ENCODE data around the gene CNPPD1. TPM values are rescaled to one million over a fixed set of nuclear protein-coding genes. Genes with fewer than 3 reads are reported as not detected.
A peak's percentile ranks its signal among the peaks of the same experiment; 100 is the strongest.

CNPPD1 gene
- total and polyA plus RNA-seq, 2 experiments from 2014 or later: 34.5 to 43.8 TPM

- Histone ChIP-seq H3K9me3 (ENCODE audit: low read depth) (no peaks in the 10 kb centered on the region), H2AFZ (no peak overlapping the region), H3K9ac (no peak overlapping the region), H3F3A (ENCODE audit: insufficient read depth) (peaks cover 26% of the 10 kb centered on the region), H3K4me3 (no peak overlapping the region), H3K79me2 (ENCODE audit: insufficient read depth) (peaks cover 23% of the 10 kb centered on the region), H4K20me1 (ENCODE audit: insufficient read depth) (no peaks in the 10 kb centered on the region), H3K36me3 (ENCODE audit: low read depth) (peaks cover 11% of the 10 kb centered on the region; the same call in 1 of the 2 replicates), H3K27ac (no peak overlapping the region), H3K4me2 (ENCODE audit: unreplicated experiment) (no peak overlapping the region), H3K4me1 (ENCODE audit: insufficient read depth) (peaks cover 20% of the 10 kb centered on the region), H3K27me3 (replicated peaks; ENCODE audit: insufficient read depth) (no peaks in the 10 kb centered on the region), H3K9me2 (ENCODE audit: insufficient read depth) (no peaks in the 10 kb centered on the region)
- no peak for DNase-seq
- WGBS, 2 experiments (ENCODE audit: low coverage in 1 of 2, low lambda C conversion rate in 2 of 2, missing lambda C conversion rate in 2 of 2): 71 to 77% methylated on average over 6 of the region's 6 CpGs
- TF ChIP-seq EZH2 (IDR thresholded peaks at IDR 0.05; ENCODE audit: insufficient read depth, poor library complexity, severe bottlenecking) (no peak), EZH2phosphoT487 (IDR thresholded peaks at IDR 0.05; ENCODE audit: insufficient read depth, low read depth) (no peak)
- in situ Hi-C loops (cut with MboI): no loop called here
Observed at GRCh38 chr2:219173176-219173575, 3.5 kb downstream of the CNPPD1 start.

GRCh38 chr2:219172231-219173154 is 4.2 kb downstream of the CNPPD1 start:
- WGBS, 2 experiments (ENCODE audit: low coverage in 1 of 2, low lambda C conversion rate in 2 of 2, missing lambda C conversion rate in 2 of 2): 92% methylated on average over 16 of the region's 16 CpGs
- no peak overlapping the region for H3K27ac ChIP-seq
- H3K4me3 ChIP-seq: no peak overlapping the region
- H3K36me3 ChIP-seq (ENCODE audit: low read depth): peaks cover 11% of the 10 kb centered on the region; the same call in 1 of the 2 replicates
- H3K4me1 ChIP-seq (ENCODE audit: insufficient read depth): peaks cover 20% of the 10 kb centered on the region
- H3F3A ChIP-seq (ENCODE audit: insufficient read depth): peaks cover 23% of the 10 kb centered on the region
- no peak overlapping the region for H3K4me2 ChIP-seq (ENCODE audit: unreplicated experiment)
- no peaks in the 10 kb centered on the region for H4K20me1 ChIP-seq (ENCODE audit: insufficient read depth)
- in situ Hi-C loops (cut with MboI): no loop called here
- no peaks in the 10 kb centered on the region for H3K9me3 ChIP-seq (ENCODE audit: low read depth)
- no peak for DNase-seq
- H3K9me2 ChIP-seq (ENCODE audit: insufficient read depth): no peaks in the 10 kb centered on the region
- no peak overlapping the region for H2AFZ ChIP-seq
- H3K27me3 ChIP-seq (replicated peaks; ENCODE audit: insufficient read depth): no peaks in the 10 kb centered on the region
- no peak overlapping the region for H3K9ac ChIP-seq
- TF ChIP-seq EZH2phosphoT487 (IDR thresholded peaks at IDR 0.05; ENCODE audit: insufficient read depth, low read depth) (no peak), EZH2 (IDR thresholded peaks at IDR 0.05; ENCODE audit: insufficient read depth, poor library complexity, severe bottlenecking) (no peak)
- peaks cover 23% of the 10 kb centered on the region for H3K79me2 ChIP-seq (ENCODE audit: insufficient read depth)

GRCh38 chr2:219171231-219171651 is 5.5 kb downstream of the CNPPD1 start:
- Histone ChIP-seq H3K4me3 (no peak overlapping the region), H3K79me2 (ENCODE audit: insufficient read depth) (peaks cover 20% of the 10 kb centered on the region), H3K9me3 (ENCODE audit: low read depth) (no peaks in the 10 kb centered on the region), H3K36me3 (ENCODE audit: low read depth) (peaks cover 11% of the 10 kb centered on the region; the same call in 1 of the 2 replicates), H3K9ac (peak overlapping the region; percentile 64), H4K20me1 (ENCODE audit: insufficient read depth) (no peaks in the 10 kb centered on the region), H3K4me2 (ENCODE audit: unreplicated experiment) (no peak overlapping the region), H3K27me3 (replicated peaks; ENCODE audit: insufficient read depth) (no peaks in the 10 kb centered on the region), H3K27ac (peak overlapping the region; percentile 79), H2AFZ (0 out of 2 replicates have a peak overlapping the region, but pooled peaks have one; percentile 11), H3F3A (ENCODE audit: insufficient read depth) (peaks cover 20% of the 10 kb centered on the region), H3K4me1 (ENCODE audit: insufficient read depth) (peaks cover 16% of the 10 kb centered on the region), H3K9me2 (ENCODE audit: insufficient read depth) (no peaks in the 10 kb centered on the region)
- 1 to 8% methylated on average over 6 of the region's 6 CpGs for WGBS, 2 experiments (ENCODE audit: low coverage in 1 of 2, low lambda C conversion rate in 2 of 2, missing lambda C conversion rate in 2 of 2)
- in situ Hi-C loops (cut with MboI): no loop called here
- TF ChIP-seq EZH2phosphoT487 (IDR thresholded peaks at IDR 0.05; ENCODE audit: insufficient read depth, low read depth) (no peak), EZH2 (IDR thresholded peaks at IDR 0.05; ENCODE audit: insufficient read depth, poor library complexity, severe bottlenecking) (no peak)
- DNase-seq: peak; percentile 89

GRCh38 chr2:219169930-219170654 is 6.6 kb downstream of the CNPPD1 start, which contains the start of gene SLC23A3:
Gene SLC23A3, minus strand, starts transcription at chr2:219170029. Its CDS starts 45 bp downstream, at chr2:219169984.
- TF ChIP-seq EZH2 (IDR thresholded peaks at IDR 0.05; ENCODE audit: insufficient read depth, poor library complexity, severe bottlenecking): no peak
- Histone ChIP-seq H3K4me3 (no peak within 1 kb of the TSS), H3K36me3 (ENCODE audit: low read depth) (peaks cover 11% of the 10 kb centered on the region; the same call in 1 of the 2 replicates), H3K4me1 (ENCODE audit: insufficient read depth) (peaks cover 10% of the 10 kb centered on the region; the same call in 1 of the 2 replicates), H4K20me1 (ENCODE audit: insufficient read depth) (no peaks in the 10 kb centered on the region), H3K9me3 (ENCODE audit: low read depth) (no peaks in the 10 kb centered on the region), H3K27ac (no peak within 1 kb of the TSS), H3K9me2 (ENCODE audit: insufficient read depth) (no peaks in the 10 kb centered on the region), H3K27me3 (replicated peaks; ENCODE audit: insufficient read depth) (no peaks in the 10 kb centered on the region), H3K9ac (no peak within 1 kb of the TSS), H3K4me2 (ENCODE audit: unreplicated experiment) (no peak within 1 kb of the TSS), H3F3A (ENCODE audit: insufficient read depth) (peaks cover 20% of the 10 kb centered on the region), H2AFZ (no peak within 1 kb of the TSS), H3K79me2 (ENCODE audit: insufficient read depth) (peaks cover 9% of the 10 kb centered on the region)
- 83 to 91% methylated on average over 9 to 10 of the region's 10 CpGs for WGBS, 2 experiments (ENCODE audit: low coverage in 1 of 2, low lambda C conversion rate in 2 of 2, missing lambda C conversion rate in 2 of 2)
- no peak for DNase-seq
- in situ Hi-C loops (cut with MboI): loop anchor here (10.0 kb wide), 1 partner anchor 135 kb away; the partner anchor contains the start of gene PTPRN
